A549 treated with DMSO at 1 μM for 4 hours (cell line): Measurements from ENCODE around the gene PYCARD. TPM values are rescaled to one million over a fixed set of nuclear protein-coding genes. Genes with fewer than 3 reads are reported as not detected.

Experiments used
- total RNA-seq: library from RNA; stranded (reverse); fragments of 200-300 nt; extraction: Qiagen RNA extraction; gene quantifications from 5 replicates; pipeline ENCODE4 v1.2.3, GENCODE V29; 2022; ENCODE audit warnings: low read depth

PYCARD gene
- 26.1 to 45.4 TPM (median 38.3 TPM) in 5 replicates for total RNA-seq

GRCh38 chr16:31202414-31203375 is at the start of gene PYCARD:
Gene PYCARD, minus strand, starts transcription at chr16:31202760. Its CDS starts 70 bp downstream, at chr16:31202690.

GRCh38 chr16:31216422-31217135 is 14.0 kb upstream of the PYCARD start, which contains the start of gene PYDC1:
Gene PYDC1, minus strand, starts transcription at chr16:31217135. Its CDS starts 107 bp downstream, at chr16:31217028.

DNA sequence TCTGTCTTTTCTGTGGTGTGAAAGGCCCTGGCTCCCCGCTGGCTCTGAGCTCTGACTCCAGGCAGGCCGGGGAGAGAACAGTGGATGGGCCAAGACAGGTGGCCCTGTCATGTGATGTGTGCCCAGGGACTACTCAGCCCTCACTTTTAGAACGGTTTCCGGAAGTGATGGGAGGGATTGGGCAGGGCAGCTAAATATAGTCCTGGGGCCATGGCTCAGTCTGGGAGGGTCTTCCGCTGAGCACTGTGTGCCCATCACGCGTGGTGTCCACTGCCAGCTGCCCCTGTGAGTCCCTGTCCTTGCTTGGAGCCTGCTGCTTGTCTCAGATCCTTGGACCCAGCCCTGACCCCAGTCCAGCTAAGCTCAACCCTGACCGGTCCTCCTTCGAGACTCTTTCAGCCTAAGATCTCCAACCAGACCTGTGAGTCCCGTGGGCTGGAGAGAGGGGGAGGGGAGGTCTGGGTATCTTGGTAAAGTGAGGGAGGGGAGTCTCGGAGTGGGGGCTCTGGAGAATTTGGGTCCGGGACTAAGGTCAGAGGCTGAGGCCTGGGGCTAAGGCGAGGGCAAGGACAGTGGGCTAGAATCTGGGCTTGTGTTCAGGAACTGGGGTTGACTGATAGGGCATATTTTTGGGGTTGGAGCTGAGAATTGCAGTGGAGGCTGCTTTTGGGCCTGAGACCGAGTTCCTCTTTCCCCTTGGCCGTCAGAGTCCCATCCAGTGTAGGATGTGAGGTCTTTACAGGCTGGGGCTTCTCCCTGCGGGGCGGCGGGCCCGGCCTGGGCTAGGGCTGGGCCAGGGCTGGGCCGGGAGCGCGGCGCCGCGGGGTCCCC is 11.5 kb upstream of the PYCARD start, which contains the start of gene TRIM72:
Gene TRIM72, plus strand, starts transcription at position 243 of the 831 bp plus-strand sequence. CDS start 620 bp downstream, outside the sequence.

DNA sequence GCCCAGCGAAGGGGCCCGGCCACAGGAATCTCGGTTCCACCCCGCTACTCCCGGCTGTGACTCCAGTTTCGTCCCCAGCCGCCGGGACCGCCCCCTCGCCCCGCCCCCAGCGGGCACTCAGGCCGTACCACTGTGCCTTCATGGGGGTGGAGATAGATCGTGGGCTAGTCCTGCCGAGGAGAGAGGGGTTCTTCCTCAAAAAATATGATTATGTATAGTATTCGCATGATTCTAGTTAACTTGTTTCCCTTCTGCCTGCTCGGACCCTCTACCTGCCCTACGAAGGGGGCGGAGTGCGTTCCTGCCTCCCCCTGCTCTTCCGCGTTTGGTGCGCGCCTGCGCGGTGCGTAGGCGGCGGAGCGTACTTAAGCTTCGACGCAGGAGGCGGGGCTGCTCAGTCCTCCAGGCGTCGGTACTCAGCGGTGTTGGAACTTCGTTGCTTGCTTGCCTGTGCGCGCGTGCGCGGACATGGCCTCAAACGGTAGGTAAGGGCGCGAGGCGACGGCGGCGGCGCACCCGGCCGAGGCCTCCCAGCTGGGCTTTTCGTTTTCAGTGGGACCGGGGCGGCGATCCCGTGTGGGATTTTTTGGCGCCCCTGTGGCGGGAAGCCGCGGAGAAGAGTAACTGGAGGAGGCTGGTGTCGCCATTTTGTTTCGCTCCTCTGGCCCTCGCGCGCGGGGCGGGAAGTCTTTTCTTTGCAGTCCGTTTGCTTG is 22.7 kb downstream of the PYCARD start, which contains the start of gene FUS:
Gene FUS, plus strand, starts transcription at position 393 of the 713 bp plus-strand sequence. Its CDS starts 76 bp downstream, at position 469.

Other genes starting within 250 kb of the PYCARD start
- 19.1 to 23.3 TPM (median 20.8 TPM) in 5 replicates for gene SETD1A, start 245.0 kb downstream of the PYCARD start, total RNA-seq
- gene HSD3B7, start 217.6 kb downstream of the PYCARD start, total RNA-seq: 12.8 to 14.8 TPM (median 13.7 TPM) in 5 replicates
- gene STX1B, start 192.1 kb downstream of the PYCARD start, total RNA-seq: 1.6 to 2.1 TPM (median 1.8 TPM) in 5 replicates
- gene STX4, start 169.2 kb downstream of the PYCARD start, total RNA-seq: 62.0 to 75.6 TPM (median 68.6 TPM) in 5 replicates
- gene ZNF668, start 128.5 kb downstream of the PYCARD start, total RNA-seq: 12.1 to 21.7 TPM (median 16.0 TPM) in 5 replicates
- gene ZNF646, start 128.3 kb downstream of the PYCARD start, total RNA-seq: 10.3 to 13.0 TPM (median 11.6 TPM) in 5 replicates
- gene PRSS53, start 113.8 kb downstream of the PYCARD start, total RNA-seq: 1.3 to 2.1 TPM (median 1.6 TPM) in 5 replicates
- gene VKORC1, start 108.0 kb downstream of the PYCARD start, total RNA-seq: 102 to 138 TPM (median 128 TPM) in 5 replicates
- gene BCKDK, start 94.4 kb downstream of the PYCARD start, total RNA-seq: 37.7 to 50.5 TPM (median 42.3 TPM) in 5 replicates
- gene KAT8, start 85.1 kb downstream of the PYCARD start, total RNA-seq: 33.6 to 39.8 TPM (median 37.9 TPM) in 5 replicates
- 0.18 to 0.35 TPM (median 0.26 TPM) in 5 replicates for gene PRSS8, start 67.0 kb downstream of the PYCARD start, total RNA-seq
- gene PRSS36, start 52.7 kb downstream of the PYCARD start, total RNA-seq: 0.43 to 1.0 TPM (median 0.84 TPM) in 5 replicates
- gene FUS, start 22.6 kb downstream of the PYCARD start, total RNA-seq: 492 to 613 TPM (median 516 TPM) in 5 replicates
- 0.02 TPM in 5 replicates for gene TRIM72, start 11.4 kb upstream of the PYCARD start, total RNA-seq
- gene PYDC1, start 14.4 kb upstream of the PYCARD start, total RNA-seq: not detected in 5 replicates
- gene ITGAM, start 57.2 kb upstream of the PYCARD start, total RNA-seq: 1.1 to 2.6 TPM (median 1.9 TPM) in 5 replicates
- gene ITGAX, start 152.4 kb upstream of the PYCARD start, total RNA-seq: 1.2 to 2.0 TPM (median 1.4 TPM) in 5 replicates
- not detected in 5 replicates for gene ITGAD, start 190.6 kb upstream of the PYCARD start, total RNA-seq
- not detected in 5 replicates for gene COX6A2, start 225.6 kb upstream of the PYCARD start, total RNA-seq
- 0.08 to 0.17 TPM (median 0.15 TPM) in 4 of 5 replicates, not detected in the other for gene ZNF843, start 240.0 kb upstream of the PYCARD start, total RNA-seq